ENCODE measurements around the gene IL17B. TPM values are rescaled to one million over a fixed set of nuclear protein-coding genes. Genes with fewer than 3 reads are reported as not detected.
A peak's percentile ranks its signal among the peaks of the same experiment; 100 is the strongest.

IL17B gene
- total and polyA plus RNA-seq, 2 of the 13 experiments (the other 11 are each of a cell fraction or from before 2014, with no cell fraction given): 0.29 to 2.6 TPM

- intact Hi-C loops (cut with micrococcal nuclease; ENCODE audit: unreplicated experiment): no loop called here
- no peak overlapping the region for H2AFZ ChIP-seq (ENCODE audit: low read length)
- ChIA-PET CTCF (ENCODE audit: low intra/inter-chr PET ratio, low total read pairs) (no interaction called here), POLR2A (no interaction called here)
- no peak overlapping the region for H3K9ac ChIP-seq (ENCODE audit: insufficient read depth, low read depth, low read length)
- no peak for DNase-seq (ENCODE audit: low spot score)
- no peak for TF ChIP-seq CREBL2 (CRISPR knock-in tag; IDR thresholded peaks at IDR 0.05; ENCODE audit: borderline replicate concordance)
- TF ChIP-seq ZNF605 (CRISPR knock-in tag; IDR thresholded peaks at IDR 0.05): no peak
- no peak for TF ChIP-seq ZNF446 (CRISPR knock-in tag; IDR thresholded peaks at IDR 0.05)
- H3K36me3 ChIP-seq (replicated peaks in 1 of 2; ENCODE audit: control insufficient read depth in 1 of 2, insufficient read depth in 2 of 2, low read length in 2 of 2): no peaks in the 10 kb centered on the region
- H3K9me3 ChIP-seq (ENCODE audit: low read length): no peaks in the 10 kb centered on the region
- H3K4me1 ChIP-seq (ENCODE audit: insufficient read depth, low read length): peaks cover 75% of the 10 kb centered on the region
- H3K4me3 ChIP-seq (replicated peaks in 1 of 3; ENCODE audit: insufficient read depth in 1 of 3, low read depth in 2 of 3, low read length in 3 of 3): no peak overlapping the region
- no peaks in the 10 kb centered on the region for H4K20me1 ChIP-seq (ENCODE audit: insufficient read depth, low read length)
- no peaks in the 10 kb centered on the region for H3K79me2 ChIP-seq (ENCODE audit: insufficient read depth, low read length)
- WGBS (ENCODE audit: low lambda C conversion rate): 100% methylated on average over 2 of the region's 2 CpGs
- FAIRE-seq: no peak
- H3K27ac ChIP-seq (ENCODE audit: extremely low read length, insufficient read depth, low read length): no peak overlapping the region
- ATAC-seq: no peak
- in situ Hi-C loops (cut with HindIII; ENCODE audit: extremely low pct_ligation_motif_present, low pct_unique_long_range_greater_than_20kb): no loop called here
- BruUV-seq (replicated peaks): no TSS peak
- H3K27me3 ChIP-seq (ENCODE audit: control insufficient read depth in 1 of 2, insufficient read depth in 2 of 2, low read length in 2 of 2): no peaks in the 10 kb centered on the region
- no peak overlapping the region for H3K4me2 ChIP-seq (ENCODE audit: low read depth, low read length)
These were observed 47.8 kb upstream of the IL17B start for GRCh38 chr5:149426931-149427330.

GRCh38 chr5:149425729-149426128 lies 46.6 kb upstream of the IL17B start:
- in situ Hi-C loops (cut with HindIII; ENCODE audit: extremely low pct_ligation_motif_present, low pct_unique_long_range_greater_than_20kb): no loop called here
- TF ChIP-seq CENPBD1 (CRISPR knock-in tag; IDR thresholded peaks at IDR 0.05; ENCODE audit: borderline replicate concordance, low read depth): no peak
- TF ChIP-seq ZNF609 (CRISPR knock-in tag; IDR thresholded peaks at IDR 0.05; ENCODE audit: borderline replicate concordance): no peak
- TF ChIP-seq RAD51 (IDR thresholded peaks at IDR 0.05; ENCODE audit: borderline replicate concordance): no peak
- TF ChIP-seq THAP7 (CRISPR knock-in tag; IDR thresholded peaks at IDR 0.05): no peak
- TF ChIP-seq TCF12 (IDR thresholded peaks at IDR 0.05): no peak
- TF ChIP-seq TCF12 (CRISPR knock-in tag; IDR thresholded peaks at IDR 0.05): no peak

More at GRCh38 chr5:149425729-149426128, 46.6 kb upstream of the IL17B start:
- H3K4me1 ChIP-seq (ENCODE audit: insufficient read depth, low read length): peaks cover 75% of the 10 kb centered on the region
- H3K79me2 ChIP-seq (ENCODE audit: insufficient read depth, low read length): no peaks in the 10 kb centered on the region
- peak overlapping the region; percentile 9; the same call in 1 of the 2 replicates for H3K4me2 ChIP-seq (ENCODE audit: low read depth, low read length)
- ChIA-PET CTCF (ENCODE audit: low intra/inter-chr PET ratio, low total read pairs) (no interaction called here), POLR2A (no interaction called here)
- no peaks in the 10 kb centered on the region for H3K36me3 ChIP-seq (replicated peaks in 1 of 2; ENCODE audit: control insufficient read depth in 1 of 2, insufficient read depth in 2 of 2, low read length in 2 of 2)
- no peaks in the 10 kb centered on the region for H3K27me3 ChIP-seq (ENCODE audit: control insufficient read depth in 1 of 2, insufficient read depth in 2 of 2, low read length in 2 of 2)
- no TSS peak for BruUV-seq (replicated peaks)
- no peak overlapping the region for H3K9ac ChIP-seq (ENCODE audit: insufficient read depth, low read depth, low read length)
- H3K9me3 ChIP-seq (ENCODE audit: low read length): no peaks in the 10 kb centered on the region
- FAIRE-seq (no peak), DNase-seq (ENCODE audit: low spot score) (no peak), ATAC-seq (no peak)
- H3K4me3 ChIP-seq (replicated peaks in 1 of 3; ENCODE audit: insufficient read depth in 1 of 3, low read depth in 2 of 3, low read length in 3 of 3): no peak overlapping the region
- no peaks in the 10 kb centered on the region for H4K20me1 ChIP-seq (ENCODE audit: insufficient read depth, low read length)
- no peak overlapping the region for H3K27ac ChIP-seq (ENCODE audit: extremely low read length, insufficient read depth, low read length)
- no peak overlapping the region for H2AFZ ChIP-seq (ENCODE audit: low read length)
- 82% methylated on average over 4 of the region's 4 CpGs for WGBS (ENCODE audit: low lambda C conversion rate)
- intact Hi-C loops (cut with micrococcal nuclease; ENCODE audit: unreplicated experiment): no loop called here
